Stomach smooth muscle (tissue), 2 donors: ENCODE results near the gene PPP2R2B.

Experiments used
- H3K27ac ChIP-seq: one replicate; pipeline ENCODE4 v1.7.0; 2013; ENCODE audit warnings: mild to moderate bottlenecking, low read length, inconsistent platforms
- H3K27me3 ChIP-seq, 2 donors: one replicate each; pipeline ENCODE4 v1.7.0; 2013; ENCODE audit warnings: low read length in 2 of 2; ENCODE audit not compliant: insufficient read depth in 2 of 2, control insufficient read depth in 1 of 2
- H3K36me3 ChIP-seq, 2 donors: one replicate each; pipeline ENCODE4 v1.7.0; 2013; ENCODE audit warnings: low read length in 2 of 2; ENCODE audit not compliant: control insufficient read depth in 2 of 2, insufficient read depth in 2 of 2
- H3K4me1 ChIP-seq: one replicate; pipeline ENCODE4 v1.7.0; 2013; ENCODE audit warnings: low read length; ENCODE audit not compliant: control insufficient read depth, insufficient read depth
- H3K4me3 ChIP-seq, 2 donors: one replicate each; pipeline ENCODE4 v1.7.0; 2013; ENCODE audit warnings: low read length in 2 of 2
- H3K9ac ChIP-seq, 2 donors: one replicate each; pipeline ENCODE4 v1.7.0; 2013; ENCODE audit warnings: low read length in 2 of 2, mild to moderate bottlenecking in 1 of 2
- H3K9me3 ChIP-seq, 2 donors: one replicate each; pipeline ENCODE4 v1.7.0; 2013; ENCODE audit warnings: low read length in 2 of 2; ENCODE audit not compliant: control insufficient read depth in 2 of 2
- donor health status: healthy.
- donor health status: Pancreatic carcinoma.

PPP2R2B gene

GRCh38 chr5:146762830-146763229 is 115.7 kb downstream of the PPP2R2B start:
- no peaks in the 10 kb centered on the region for H3K4me1 ChIP-seq
- peaks cover 0 to 2% of the 10 kb centered on the region in 2 donors for H3K27me3 ChIP-seq
- H3K9ac ChIP-seq = no peak overlapping the region
- H3K27ac ChIP-seq = no peak overlapping the region
- no peaks in the 10 kb centered on the region for H3K9me3 ChIP-seq
- H3K4me3 ChIP-seq = no peak overlapping the region
- H3K36me3 ChIP-seq = no peaks in the 10 kb centered on the region

GRCh38 chr5:146761811-146762210 is 116.7 kb downstream of the PPP2R2B start:
- no peaks in the 10 kb centered on the region for H3K4me1 ChIP-seq
- H3K4me3 ChIP-seq = no peak overlapping the region
- H3K9ac ChIP-seq = no peak overlapping the region
- H3K9me3 ChIP-seq = no peaks in the 10 kb centered on the region
- H3K36me3 ChIP-seq = no peaks in the 10 kb centered on the region
- no peak overlapping the region for H3K27ac ChIP-seq
- peaks cover 0 to 3% of the 10 kb centered on the region in 2 donors for H3K27me3 ChIP-seq

- no peaks in the 10 kb centered on the region for H3K9me3 ChIP-seq
- H3K36me3 ChIP-seq = no peaks in the 10 kb centered on the region
- no peak overlapping the region for H3K4me3 ChIP-seq
- H3K4me1 ChIP-seq = no peaks in the 10 kb centered on the region
- H3K27me3 ChIP-seq = peaks cover 0 to 6% of the 10 kb centered on the region in 2 donors
- no peak overlapping the region for H3K27ac ChIP-seq
- no peak overlapping the region for H3K9ac ChIP-seq
These were observed 119.6 kb downstream of the PPP2R2B start for GRCh38 chr5:146758938-146759337.

- Histone ChIP-seq H3K27ac (no peak overlapping the region), H3K4me1 (no peaks in the 10 kb centered on the region), H3K9ac (no peak overlapping the region), H3K36me3 (no peaks in the 10 kb centered on the region), H3K9me3 (no peaks in the 10 kb centered on the region), H3K27me3 (peaks cover 0 to 4% of the 10 kb centered on the region in 2 donors), H3K4me3 (no peak overlapping the region)
These were observed 120.5 kb downstream of the PPP2R2B start for GRCh38 chr5:146758076-146758475.

- H3K9ac ChIP-seq = no peak overlapping the region
- no peaks in the 10 kb centered on the region for H3K9me3 ChIP-seq
These were observed 122.0 kb downstream of the PPP2R2B start for GRCh38 chr5:146756546-146756945.

GRCh38 chr5:146755793-146756192 is 122.8 kb downstream of the PPP2R2B start:
- Histone ChIP-seq H3K36me3 (no peaks in the 10 kb centered on the region), H3K9me3 (no peaks in the 10 kb centered on the region), H3K4me3 (no peak overlapping the region), H3K27ac (no peak overlapping the region), H3K27me3 (peaks cover 0 to 4% of the 10 kb centered on the region in 2 donors), H3K9ac (no peak overlapping the region), H3K4me1 (no peaks in the 10 kb centered on the region)

More at GRCh38 chr5:146756546-146756945, 122.0 kb downstream of the PPP2R2B start:
- no peaks in the 10 kb centered on the region for H3K4me1 ChIP-seq
- no peaks in the 10 kb centered on the region for H3K36me3 ChIP-seq
- H3K27ac ChIP-seq = no peak overlapping the region
- peaks cover 0 to 4% of the 10 kb centered on the region in 2 donors for H3K27me3 ChIP-seq
- H3K4me3 ChIP-seq = no peak overlapping the region

- no peaks in the 10 kb centered on the region for H3K9me3 ChIP-seq
- no peak overlapping the region for H3K9ac ChIP-seq
- no peaks in the 10 kb centered on the region for H3K4me1 ChIP-seq
- no peak overlapping the region for H3K4me3 ChIP-seq
- no peak overlapping the region for H3K27ac ChIP-seq
- peaks cover 0 to 4% of the 10 kb centered on the region in 2 donors for H3K27me3 ChIP-seq
- H3K36me3 ChIP-seq = no peaks in the 10 kb centered on the region
These were observed 123.9 kb downstream of the PPP2R2B start for GRCh38 chr5:146754621-146755020.

GRCh38 chr5:146753641-146754040 is 124.9 kb downstream of the PPP2R2B start:
- H3K4me1 ChIP-seq = no peaks in the 10 kb centered on the region
- H3K36me3 ChIP-seq = no peaks in the 10 kb centered on the region
- H3K9ac ChIP-seq = no peak overlapping the region
- H3K9me3 ChIP-seq = no peaks in the 10 kb centered on the region
- peaks cover 0 to 4% of the 10 kb centered on the region in 2 donors for H3K27me3 ChIP-seq
- H3K4me3 ChIP-seq = no peak overlapping the region
- H3K27ac ChIP-seq = no peak overlapping the region

- H3K4me1 ChIP-seq = no peaks in the 10 kb centered on the region
- H3K9ac ChIP-seq = no peak overlapping the region
- H3K4me3 ChIP-seq = no peak overlapping the region
- no peaks in the 10 kb centered on the region for H3K9me3 ChIP-seq
- H3K36me3 ChIP-seq = no peaks in the 10 kb centered on the region
- no peak overlapping the region for H3K27ac ChIP-seq
- peaks cover 0 to 4% of the 10 kb centered on the region in 2 donors for H3K27me3 ChIP-seq
These were observed 126.7 kb downstream of the PPP2R2B start for GRCh38 chr5:146751781-146752401.

GRCh38 chr5:146751054-146751453 is 127.5 kb downstream of the PPP2R2B start:
- Histone ChIP-seq H3K27me3 (peaks cover 0 to 2% of the 10 kb centered on the region in 2 donors), H3K9ac (no peak overlapping the region), H3K27ac (no peak overlapping the region), H3K9me3 (no peaks in the 10 kb centered on the region), H3K4me1 (no peaks in the 10 kb centered on the region), H3K36me3 (no peaks in the 10 kb centered on the region), H3K4me3 (no peak overlapping the region)

- H3K27me3 ChIP-seq = no peaks in the 10 kb centered on the region
- no peak overlapping the region for H3K27ac ChIP-seq
- no peak overlapping the region for H3K9ac ChIP-seq
- H3K4me1 ChIP-seq = no peaks in the 10 kb centered on the region
- H3K36me3 ChIP-seq = no peaks in the 10 kb centered on the region
- no peaks in the 10 kb centered on the region for H3K9me3 ChIP-seq
- no peak overlapping the region for H3K4me3 ChIP-seq
These were observed 130.0 kb downstream of the PPP2R2B start for GRCh38 chr5:146748533-146748932.
